ENCODE data around the gene HIVEP1. TPM values are rescaled to one million over a fixed set of nuclear protein-coding genes. Genes with fewer than 3 reads are reported as not detected.

The HIVEP1 gene
- total RNA-seq, 1 donor from 2014 or later, result 48.9 TPM

DNA sequence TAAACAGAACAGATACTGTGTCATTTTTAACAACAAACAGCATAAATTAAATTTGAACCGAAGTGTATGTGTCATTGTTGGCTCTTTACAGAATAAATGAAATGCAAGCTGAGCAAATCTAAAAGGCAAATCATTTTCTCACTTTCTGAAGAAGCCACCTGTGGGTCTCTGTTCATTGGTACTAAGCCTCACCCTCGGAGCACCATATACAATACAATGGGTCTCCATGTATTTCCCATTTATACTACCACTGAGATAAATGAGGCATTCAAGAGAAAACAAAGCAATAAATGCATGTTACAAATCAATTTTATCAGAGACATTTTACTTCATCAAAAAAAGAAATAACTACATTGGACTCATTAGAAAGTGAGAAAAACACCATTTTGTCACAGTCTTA, 38.9 kb upstream of the HIVEP1 start:
- H3K27me3 Mint-ChIP-seq (ENCODE audit: low read depth, unreplicated experiment), result no peaks in the 10 kb centered on the region
- H3K27ac Mint-ChIP-seq (ENCODE audit: unreplicated experiment), result no peak overlapping the region
- H3K4me1 Mint-ChIP-seq (ENCODE audit: low read depth, unreplicated experiment), result peaks cover 38% of the 10 kb centered on the region
- no peak for DNase-seq (ENCODE audit: low read depth)
- Histone ChIP-seq H3K27ac (ENCODE audit: low read depth, low read length) (peak overlapping the region; percentile 67), H3K4me1 (ENCODE audit: insufficient read depth, low read length) (peaks cover 42% of the 10 kb centered on the region), H3K4me3 (ENCODE audit: insufficient read depth, low read depth, low read length) (no peak overlapping the region), H3K79me2 (ENCODE audit: insufficient read depth, low read length) (no peaks in the 10 kb centered on the region), H3K36me3 (ENCODE audit: insufficient read depth, low read length) (no peaks in the 10 kb centered on the region), H3K9me3 (ENCODE audit: insufficient read depth, low read depth, low read length) (no peaks in the 10 kb centered on the region), H2AFZ (ENCODE audit: low read depth, low read length) (no peak overlapping the region), H3K27me3 (ENCODE audit: insufficient read depth, low read length) (no peaks in the 10 kb centered on the region), H3K4me2 (ENCODE audit: low read length) (peak overlapping the region; percentile 54), H3K9ac (ENCODE audit: low read length) (peak overlapping the region; percentile 45), H4K20me1 (ENCODE audit: insufficient read depth, low read length) (no peaks in the 10 kb centered on the region)
- no peaks in the 10 kb centered on the region for H3K36me3 Mint-ChIP-seq (ENCODE audit: low read depth, unreplicated experiment)
- no peak for FAIRE-seq
- TF ChIP-seq EZH2 (IDR thresholded peaks at IDR 0.05; ENCODE audit: insufficient read depth, low read length), result no peak
- TF ChIP-seq, protein P1, sequence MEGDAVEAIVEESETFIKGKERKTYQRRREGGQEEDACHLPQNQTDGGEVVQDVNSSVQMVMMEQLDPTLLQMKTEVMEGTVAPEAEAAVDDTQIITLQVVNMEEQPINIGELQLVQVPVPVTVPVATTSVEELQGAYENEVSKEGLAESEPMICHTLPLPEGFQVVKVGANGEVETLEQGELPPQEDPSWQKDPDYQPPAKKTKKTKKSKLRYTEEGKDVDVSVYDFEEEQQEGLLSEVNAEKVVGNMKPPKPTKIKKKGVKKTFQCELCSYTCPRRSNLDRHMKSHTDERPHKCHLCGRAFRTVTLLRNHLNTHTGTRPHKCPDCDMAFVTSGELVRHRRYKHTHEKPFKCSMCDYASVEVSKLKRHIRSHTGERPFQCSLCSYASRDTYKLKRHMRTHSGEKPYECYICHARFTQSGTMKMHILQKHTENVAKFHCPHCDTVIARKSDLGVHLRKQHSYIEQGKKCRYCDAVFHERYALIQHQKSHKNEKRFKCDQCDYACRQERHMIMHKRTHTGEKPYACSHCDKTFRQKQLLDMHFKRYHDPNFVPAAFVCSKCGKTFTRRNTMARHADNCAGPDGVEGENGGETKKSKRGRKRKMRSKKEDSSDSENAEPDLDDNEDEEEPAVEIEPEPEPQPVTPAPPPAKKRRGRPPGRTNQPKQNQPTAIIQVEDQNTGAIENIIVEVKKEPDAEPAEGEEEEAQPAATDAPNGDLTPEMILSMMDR (IDR thresholded peaks at IDR 0.05; ENCODE audit: insufficient read depth, low read depth, low read length), result no peak
- no peaks in the 10 kb centered on the region for H3K9me3 Mint-ChIP-seq (ENCODE audit: unreplicated experiment)
- H3K4me3 Mint-ChIP-seq (ENCODE audit: unreplicated experiment), result no peak overlapping the region

DNA sequence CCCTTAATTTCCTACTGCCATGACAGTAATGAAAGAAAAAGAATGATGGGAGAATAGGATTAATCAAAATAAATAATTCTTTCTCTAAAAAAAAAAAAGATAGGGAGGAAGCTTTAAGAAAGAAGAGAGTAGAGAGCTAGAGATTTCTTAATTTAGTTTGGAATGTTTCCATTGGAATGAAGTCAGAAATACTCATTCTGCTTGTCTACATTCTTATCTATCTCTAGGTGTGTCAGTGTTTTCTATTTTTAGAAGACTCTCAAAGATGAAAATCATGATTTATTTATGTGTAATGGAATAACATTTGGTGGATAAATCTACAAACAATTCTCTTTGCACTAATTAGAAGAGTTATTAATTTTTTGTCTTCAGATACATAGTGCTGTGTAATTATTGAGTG, 38.0 kb upstream of the HIVEP1 start:
- H3K9me3 ChIP-seq (ENCODE audit: insufficient read depth, low read depth, low read length), result no peaks in the 10 kb centered on the region
- Mint-ChIP-seq H3K4me3 (ENCODE audit: unreplicated experiment) (no peak overlapping the region), H3K27ac (ENCODE audit: unreplicated experiment) (peak overlapping the region; percentile 81), H3K9me3 (ENCODE audit: unreplicated experiment) (no peaks in the 10 kb centered on the region), H3K36me3 (ENCODE audit: low read depth, unreplicated experiment) (no peaks in the 10 kb centered on the region), H3K4me1 (ENCODE audit: low read depth, unreplicated experiment) (peaks cover 33% of the 10 kb centered on the region), H3K27me3 (ENCODE audit: low read depth, unreplicated experiment) (no peaks in the 10 kb centered on the region)
- peak overlapping the region; percentile 8 for H3K4me3 ChIP-seq (ENCODE audit: insufficient read depth, low read depth, low read length)
- no peaks in the 10 kb centered on the region for H4K20me1 ChIP-seq (ENCODE audit: insufficient read depth, low read length)
- no peaks in the 10 kb centered on the region for H3K79me2 ChIP-seq (ENCODE audit: insufficient read depth, low read length)
- H3K4me2 ChIP-seq (ENCODE audit: low read length), result peak overlapping the region; percentile 54
- peak; percentile 80 for DNase-seq (ENCODE audit: low read depth)
- no peak overlapping the region for H2AFZ ChIP-seq (ENCODE audit: low read depth, low read length)
- H3K4me1 ChIP-seq (ENCODE audit: insufficient read depth, low read length), result peaks cover 37% of the 10 kb centered on the region
- no peak for TF ChIP-seq EZH2 (IDR thresholded peaks at IDR 0.05; ENCODE audit: insufficient read depth, low read length)
- TF ChIP-seq, protein P1 (IDR thresholded peaks at IDR 0.05; ENCODE audit: insufficient read depth, low read depth, low read length), result no peak
- peak; percentile 39 for FAIRE-seq
- H3K27ac ChIP-seq (ENCODE audit: low read depth, low read length), result peak overlapping the region; percentile 67
- H3K9ac ChIP-seq (ENCODE audit: low read length), result peak overlapping the region; percentile 45
- no peaks in the 10 kb centered on the region for H3K36me3 ChIP-seq (ENCODE audit: insufficient read depth, low read length)
- no peaks in the 10 kb centered on the region for H3K27me3 ChIP-seq (ENCODE audit: insufficient read depth, low read length)

DNA sequence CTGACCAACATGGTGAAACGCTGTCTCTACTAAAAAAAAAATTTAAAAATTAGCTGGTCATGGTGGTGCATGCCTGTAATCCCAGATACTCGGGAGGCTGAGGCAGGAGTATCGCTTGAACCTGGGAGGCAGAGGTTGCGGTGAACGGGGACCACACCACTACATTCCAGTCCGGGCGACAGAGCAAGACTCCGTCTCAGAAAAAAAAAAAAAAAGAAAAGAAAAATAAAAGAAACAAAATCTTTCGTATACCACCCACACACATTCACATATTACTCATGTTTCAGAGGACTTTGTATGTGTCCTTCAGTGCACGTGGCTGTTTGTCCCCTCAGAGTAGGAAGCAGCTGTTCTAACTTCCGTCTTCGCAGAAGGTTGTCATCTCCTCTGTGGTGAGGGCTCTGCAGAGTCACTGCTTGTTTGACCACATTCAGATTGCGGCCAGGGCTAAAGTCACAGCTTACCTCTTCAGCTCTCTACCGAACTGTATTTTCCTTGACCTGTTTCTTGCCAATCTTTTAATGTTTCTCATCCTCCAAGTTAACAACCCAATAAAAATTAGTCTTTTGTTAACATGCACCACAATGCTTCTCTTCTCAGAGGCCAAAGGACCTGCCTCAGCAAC, 36.6 kb upstream of the HIVEP1 start:
- DNase-seq (ENCODE audit: low read depth) (no peak), FAIRE-seq (no peak)
- H3K36me3 Mint-ChIP-seq (ENCODE audit: low read depth, unreplicated experiment), result no peaks in the 10 kb centered on the region

More for the DNA sequence above, 36.6 kb upstream of the HIVEP1 start:
- Histone ChIP-seq H3K79me2 (ENCODE audit: insufficient read depth, low read length) (no peaks in the 10 kb centered on the region), H2AFZ (ENCODE audit: low read depth, low read length) (no peak overlapping the region), H3K4me3 (ENCODE audit: insufficient read depth, low read depth, low read length) (no peak overlapping the region), H3K9me3 (ENCODE audit: insufficient read depth, low read depth, low read length) (no peaks in the 10 kb centered on the region), H3K4me2 (ENCODE audit: low read length) (no peak overlapping the region), H3K27ac (ENCODE audit: low read depth, low read length) (no peak overlapping the region), H4K20me1 (ENCODE audit: insufficient read depth, low read length) (no peaks in the 10 kb centered on the region), H3K9ac (ENCODE audit: low read length) (no peak overlapping the region), H3K27me3 (ENCODE audit: insufficient read depth, low read length) (no peaks in the 10 kb centered on the region), H3K36me3 (ENCODE audit: insufficient read depth, low read length) (no peaks in the 10 kb centered on the region), H3K4me1 (ENCODE audit: insufficient read depth, low read length) (peaks cover 28% of the 10 kb centered on the region)
- no peak for TF ChIP-seq EZH2 (IDR thresholded peaks at IDR 0.05; ENCODE audit: insufficient read depth, low read length)
- TF ChIP-seq, protein P1 (IDR thresholded peaks at IDR 0.05; ENCODE audit: insufficient read depth, low read depth, low read length), result no peak
- H3K9me3 Mint-ChIP-seq (ENCODE audit: unreplicated experiment), result no peaks in the 10 kb centered on the region
- peaks cover 30% of the 10 kb centered on the region for H3K4me1 Mint-ChIP-seq (ENCODE audit: low read depth, unreplicated experiment)
- H3K4me3 Mint-ChIP-seq (ENCODE audit: unreplicated experiment), result peak overlapping the region; percentile 1
- H3K27ac Mint-ChIP-seq (ENCODE audit: unreplicated experiment), result no peak overlapping the region
- no peaks in the 10 kb centered on the region for H3K27me3 Mint-ChIP-seq (ENCODE audit: low read depth, unreplicated experiment)
